Endodermal cell (in vitro differentiated cells): Measurements from ENCODE around the gene DCTD. TPM values are rescaled to one million over a fixed set of nuclear protein-coding genes. Genes with fewer than 3 reads are reported as not detected.

ENCODE experiments used
- DNase-seq: peaks from one replicate; pipeline ENCODE4 v3.0.0-alpha.2; 2017
- H3K27ac ChIP-seq: 2 replicates; pipeline ENCODE4 v1.5.1; 2013; ENCODE audit warnings: mild to moderate bottlenecking, low read depth, low read length, moderate library complexity
- H3K27me3 ChIP-seq: 2 replicates; pipeline ENCODE4 v1.6.1; 2013; ENCODE audit warnings: mild to moderate bottlenecking, low read length, moderate library complexity; ENCODE audit not compliant: insufficient read depth, control insufficient read depth, poor library complexity, severe bottlenecking
- H3K36me3 ChIP-seq: 2 replicates; pipeline ENCODE4 v1.7.0; 2013; ENCODE audit warnings: mild to moderate bottlenecking, low read length, moderate library complexity; ENCODE audit not compliant: control insufficient read depth, insufficient read depth
- H3K4me1 ChIP-seq: one replicate; pipeline ENCODE4 v1.7.0; 2013; ENCODE audit warnings: low read length; ENCODE audit not compliant: control insufficient read depth, insufficient read depth
- H3K4me3 ChIP-seq: 2 replicates; pipeline ENCODE4 v1.5.1; 2013; ENCODE audit warnings: mild to moderate bottlenecking, low read length, moderate library complexity
- H3K9ac ChIP-seq: 2 replicates; pipeline ENCODE4 v1.6.1; 2013; ENCODE audit warnings: mild to moderate bottlenecking, low read length, moderate library complexity; ENCODE audit not compliant: poor library complexity, severe bottlenecking; ENCODE audit errors: extremely low read depth
- H3K9me3 ChIP-seq: 2 replicates; pipeline ENCODE4 v1.6.1; 2013; ENCODE audit warnings: mild to moderate bottlenecking, low read length, moderate library complexity; ENCODE audit not compliant: control insufficient read depth
- H3K27ac Mint-ChIP-seq: 2 replicates; pipeline ENCODE4 v1.8.0; 2020; ENCODE audit warnings: mixed read lengths
- H3K27me3 Mint-ChIP-seq: 2 replicates; pipeline ENCODE4 v1.8.0; 2021; ENCODE audit warnings: mild to moderate bottlenecking, mixed read lengths; ENCODE audit not compliant: insufficient read depth
- H3K36me3 Mint-ChIP-seq: 2 replicates; pipeline ENCODE4 v1.8.0; 2020; ENCODE audit warnings: low read depth, mixed read lengths
- H3K4me1 Mint-ChIP-seq: 2 replicates; pipeline ENCODE4 v1.8.0; 2020; ENCODE audit warnings: mixed read lengths
- H3K4me3 Mint-ChIP-seq: 2 replicates; pipeline ENCODE4 v1.8.0; 2020; ENCODE audit warnings: mild to moderate bottlenecking, moderate library complexity, mixed read lengths
- H3K9me3 Mint-ChIP-seq: 2 replicates; pipeline ENCODE4 v1.8.0; 2020; ENCODE audit warnings: mild to moderate bottlenecking, mixed read lengths
- WGBS, 2 experiments: methylation state at CpG; one replicate each; pipeline versions ENCODE4 v1.1.5 to v1.1.7; 2013; ENCODE audit warnings: missing lambda C conversion rate in 2 of 2, mixed read lengths in 1 of 2; ENCODE audit not compliant: insufficient coverage in 1 of 2, insufficient read length in 1 of 2; 5-methylcytosine and 5-hydroxymethylcytosine counted together
- total RNA-seq, 2 donors: library from RNA; stranded (reverse); fragmentation: NEBNext Ultra II Directional in 1 of 2; extraction: Animal tissue kit (Norgen Biotek cat#: 25700) in 1 of 2; gene quantifications; 2 replicates in 1 of 2; 3 replicates in 1 of 2; pipeline ENCODE4 v1.2.1, GENCODE V29; 2021
- TF ChIP-seq, protein P1 (sequence below): fragments of 200-600 bp; sonication (generic); conservative IDR thresholded peaks from 2 replicates; pipeline ENCODE4 v1.5.0; 2021; ENCODE audit warnings: antibody characterized with exemption, mild to moderate bottlenecking

The DCTD gene
- total RNA-seq, 2 donors from 2014 or later, result 104 to 111 TPM

DNA sequence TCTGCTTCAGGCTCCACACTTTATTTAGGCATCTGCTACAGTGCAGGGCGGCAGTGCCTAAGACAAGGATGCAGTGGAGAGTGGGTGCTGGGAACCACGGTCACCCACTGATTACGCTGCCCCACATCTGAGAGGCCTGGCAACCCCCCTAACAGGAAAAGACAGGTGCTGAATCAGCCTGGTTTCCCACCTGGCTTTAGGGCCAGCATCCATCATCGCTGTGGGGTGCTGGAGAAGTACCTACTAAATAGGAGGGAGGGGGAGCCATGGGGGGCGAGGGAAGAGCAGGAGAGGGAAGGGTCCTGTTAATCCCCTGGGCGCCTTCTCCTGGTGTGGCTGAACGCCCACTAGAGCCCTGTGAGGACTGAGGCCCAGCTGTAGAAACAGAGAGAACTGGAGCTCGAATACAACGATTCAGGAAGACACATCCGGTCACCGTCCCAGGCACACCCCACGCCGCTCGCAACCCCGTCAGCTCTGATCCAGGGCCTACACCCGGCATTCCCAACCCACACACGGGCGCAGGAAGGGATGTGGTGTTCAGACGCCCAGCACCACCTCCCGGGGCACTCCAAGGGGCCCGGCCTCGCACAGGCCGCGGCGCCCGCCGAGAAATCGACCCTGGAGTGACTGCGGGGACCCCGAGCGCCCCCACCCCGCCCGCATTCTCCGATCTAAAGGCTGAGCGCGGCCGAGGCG is 554 bp downstream of the DCTD start:
- H3K36me3 ChIP-seq, result peaks cover 33% of the 10 kb centered on the region
- peak overlapping the region; percentile 67 for H3K9ac ChIP-seq
- Mint-ChIP-seq H3K9me3 (no peaks in the 10 kb centered on the region), H3K27ac (peak overlapping the region; percentile 91), H3K4me1 (peaks cover 22% of the 10 kb centered on the region), H3K27me3 (no peaks in the 10 kb centered on the region), H3K4me3 (peak overlapping the region; percentile 80), H3K36me3 (peaks cover 37% of the 10 kb centered on the region)
- DNase-seq, result peak; percentile 78
- no peaks in the 10 kb centered on the region for H3K9me3 ChIP-seq
- H3K4me3 ChIP-seq, result peak overlapping the region; percentile 83
- H3K27ac ChIP-seq, result peak overlapping the region; percentile 68
- WGBS, 2 experiments, result 12 to 21% methylated on average over 14 to 38 of the region's 38 CpGs
- TF ChIP-seq, protein P1, sequence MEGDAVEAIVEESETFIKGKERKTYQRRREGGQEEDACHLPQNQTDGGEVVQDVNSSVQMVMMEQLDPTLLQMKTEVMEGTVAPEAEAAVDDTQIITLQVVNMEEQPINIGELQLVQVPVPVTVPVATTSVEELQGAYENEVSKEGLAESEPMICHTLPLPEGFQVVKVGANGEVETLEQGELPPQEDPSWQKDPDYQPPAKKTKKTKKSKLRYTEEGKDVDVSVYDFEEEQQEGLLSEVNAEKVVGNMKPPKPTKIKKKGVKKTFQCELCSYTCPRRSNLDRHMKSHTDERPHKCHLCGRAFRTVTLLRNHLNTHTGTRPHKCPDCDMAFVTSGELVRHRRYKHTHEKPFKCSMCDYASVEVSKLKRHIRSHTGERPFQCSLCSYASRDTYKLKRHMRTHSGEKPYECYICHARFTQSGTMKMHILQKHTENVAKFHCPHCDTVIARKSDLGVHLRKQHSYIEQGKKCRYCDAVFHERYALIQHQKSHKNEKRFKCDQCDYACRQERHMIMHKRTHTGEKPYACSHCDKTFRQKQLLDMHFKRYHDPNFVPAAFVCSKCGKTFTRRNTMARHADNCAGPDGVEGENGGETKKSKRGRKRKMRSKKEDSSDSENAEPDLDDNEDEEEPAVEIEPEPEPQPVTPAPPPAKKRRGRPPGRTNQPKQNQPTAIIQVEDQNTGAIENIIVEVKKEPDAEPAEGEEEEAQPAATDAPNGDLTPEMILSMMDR, result no peak
- no peaks in the 10 kb centered on the region for H3K4me1 ChIP-seq
- H3K27me3 ChIP-seq, result no peaks in the 10 kb centered on the region

DNA sequence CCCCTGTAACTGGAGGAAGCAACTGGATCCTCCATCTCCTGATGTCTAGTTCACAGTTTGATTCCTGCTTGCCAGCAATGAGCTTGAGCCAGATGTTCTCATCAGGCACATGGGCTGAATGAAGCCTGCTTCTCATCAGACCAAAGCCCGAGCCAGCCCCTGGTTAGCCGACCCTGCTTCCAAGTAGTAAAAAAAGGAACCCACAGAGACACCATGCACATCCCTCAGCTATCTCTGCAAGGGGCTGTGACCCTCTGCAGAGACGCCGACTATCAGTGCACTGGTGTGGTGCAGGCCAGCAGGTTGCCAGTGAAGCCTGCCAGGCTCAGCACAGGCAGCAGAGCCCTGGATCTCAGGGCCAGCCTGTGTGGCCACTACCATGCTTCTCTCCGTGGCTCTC is 2.8 kb downstream of the DCTD start:
- Mint-ChIP-seq H3K36me3 (peaks cover 55% of the 10 kb centered on the region), H3K27me3 (no peaks in the 10 kb centered on the region), H3K27ac (no peak overlapping the region), H3K4me1 (peaks cover 19% of the 10 kb centered on the region), H3K9me3 (no peaks in the 10 kb centered on the region), H3K4me3 (no peak overlapping the region)
- DNase-seq, result no peak
- 94 to 95% methylated on average over 5 of the region's 5 CpGs for WGBS, 2 experiments
- peaks cover 47% of the 10 kb centered on the region for H3K36me3 ChIP-seq
- no peaks in the 10 kb centered on the region for H3K4me1 ChIP-seq
- H3K4me3 ChIP-seq, result no peak overlapping the region
- TF ChIP-seq, protein P1, result no peak
- no peaks in the 10 kb centered on the region for H3K27me3 ChIP-seq
- no peak overlapping the region for H3K9ac ChIP-seq
- no peak overlapping the region for H3K27ac ChIP-seq
- peaks cover 5% of the 10 kb centered on the region for H3K9me3 ChIP-seq

DNA sequence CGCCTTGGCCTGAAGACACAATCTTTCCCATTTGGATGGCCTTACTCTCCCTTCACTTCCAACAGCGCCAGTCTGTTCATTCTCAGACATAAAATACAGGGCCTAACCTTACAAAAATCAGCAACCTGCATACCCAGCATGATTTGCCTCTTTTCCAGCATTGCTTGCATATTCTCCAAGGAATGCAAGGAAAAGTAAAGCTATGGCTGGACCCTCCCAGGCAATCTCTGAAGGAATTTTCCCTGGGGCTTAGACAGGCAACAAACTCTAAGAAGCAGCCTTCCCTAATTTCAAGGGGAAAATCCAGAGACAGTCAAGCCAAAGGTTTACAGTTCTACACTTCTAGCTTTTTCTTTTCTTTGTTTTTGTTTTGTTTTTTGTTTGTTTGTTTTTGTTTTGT is 3.6 kb downstream of the DCTD start:
- Histone ChIP-seq H3K27me3 (no peaks in the 10 kb centered on the region), H3K36me3 (peaks cover 47% of the 10 kb centered on the region), H3K9me3 (peaks cover 5% of the 10 kb centered on the region), H3K27ac (no peak overlapping the region), H3K4me1 (no peaks in the 10 kb centered on the region), H3K4me3 (no peak overlapping the region), H3K9ac (no peak overlapping the region)
- H3K27me3 Mint-ChIP-seq, result no peaks in the 10 kb centered on the region
- WGBS, 2 experiments, result 95 to 100% methylated on average over 2 of the region's 2 CpGs
- H3K27ac Mint-ChIP-seq, result no peak overlapping the region
- H3K36me3 Mint-ChIP-seq, result peaks cover 57% of the 10 kb centered on the region
- no peak for DNase-seq
- H3K9me3 Mint-ChIP-seq, result no peaks in the 10 kb centered on the region
- TF ChIP-seq, protein P1, result no peak
- peaks cover 19% of the 10 kb centered on the region for H3K4me1 Mint-ChIP-seq
- H3K4me3 Mint-ChIP-seq, result no peak overlapping the region
